HG02759 (cell line): ENCODE results near the gene RAMP3.
"Not testable (repeated sequence)": the region's sequence is repeated elsewhere in the genome, so short reads cannot be mapped to it uniquely, and the experiment has no call there.

ENCODE experiments used
- ATAC-seq: cut with Tn5 transposase; IDR thresholded peaks from one replicate; pipeline ENCODE4 v1.9.1; 2021; ENCODE audit warnings: mild to moderate bottlenecking, moderate library complexity; ENCODE audit not compliant: unreplicated experiment

Gene RAMP3

GRCh38 chr7:45190406-45191165, 33.0 kb downstream of the RAMP3 start:
- ATAC-seq, result no peak

- no peak for ATAC-seq
Observed at GRCh38 chr7:45191396-45191795, 33.8 kb downstream of the RAMP3 start.

GRCh38 chr7:45192621-45193041, 35.0 kb downstream of the RAMP3 start:
- no peak for ATAC-seq

- ATAC-seq, result no peak
Observed at GRCh38 chr7:45193828-45194227, 36.2 kb downstream of the RAMP3 start.

GRCh38 chr7:45196374-45196773, 38.8 kb downstream of the RAMP3 start:
- peak; percentile 81 for ATAC-seq

GRCh38 chr7:45197461-45197860, 39.9 kb downstream of the RAMP3 start:
- ATAC-seq, result no peak

- ATAC-seq, result no peak
Observed at GRCh38 chr7:45198986-45199385, 41.4 kb downstream of the RAMP3 start.

GRCh38 chr7:45199506-45199905, 41.9 kb downstream of the RAMP3 start:
- ATAC-seq, result no peak

- no peak for ATAC-seq
Observed at GRCh38 chr7:45202625-45203024, 45.0 kb downstream of the RAMP3 start.

GRCh38 chr7:45203036-45203435, 45.4 kb downstream of the RAMP3 start:
- ATAC-seq, result no peak

GRCh38 chr7:45203459-45203858, 45.9 kb downstream of the RAMP3 start:
- no peak for ATAC-seq

GRCh38 chr7:45203936-45204445, 46.4 kb downstream of the RAMP3 start:
- ATAC-seq, result peak; percentile 73

- ATAC-seq, result not testable (repeated sequence)
Observed at GRCh38 chr7:45206266-45206665, 48.7 kb downstream of the RAMP3 start.

GRCh38 chr7:45209909-45210308, 52.3 kb downstream of the RAMP3 start:
- ATAC-seq, result not testable (repeated sequence)

GRCh38 chr7:45211066-45211465, 53.5 kb downstream of the RAMP3 start:
- ATAC-seq, result no peak

GRCh38 chr7:45211958-45212357, 54.4 kb downstream of the RAMP3 start:
- ATAC-seq, result no peak

GRCh38 chr7:45212606-45213005, 55.0 kb downstream of the RAMP3 start:
- ATAC-seq, result no peak

- no peak for ATAC-seq
Observed at GRCh38 chr7:45215601-45216062, 58.0 kb downstream of the RAMP3 start.

GRCh38 chr7:45216181-45216580, 58.6 kb downstream of the RAMP3 start:
- ATAC-seq, result no peak

GRCh38 chr7:45216622-45217165, 59.1 kb downstream of the RAMP3 start:
- ATAC-seq, result no peak

- ATAC-seq, result no peak
Observed at GRCh38 chr7:45217358-45217757, 59.8 kb downstream of the RAMP3 start.

- ATAC-seq, result no peak
Observed at GRCh38 chr7:45219130-45219529, 61.5 kb downstream of the RAMP3 start.
